ENCODE measurements around the gene CASK.

Gene CASK

DNA sequence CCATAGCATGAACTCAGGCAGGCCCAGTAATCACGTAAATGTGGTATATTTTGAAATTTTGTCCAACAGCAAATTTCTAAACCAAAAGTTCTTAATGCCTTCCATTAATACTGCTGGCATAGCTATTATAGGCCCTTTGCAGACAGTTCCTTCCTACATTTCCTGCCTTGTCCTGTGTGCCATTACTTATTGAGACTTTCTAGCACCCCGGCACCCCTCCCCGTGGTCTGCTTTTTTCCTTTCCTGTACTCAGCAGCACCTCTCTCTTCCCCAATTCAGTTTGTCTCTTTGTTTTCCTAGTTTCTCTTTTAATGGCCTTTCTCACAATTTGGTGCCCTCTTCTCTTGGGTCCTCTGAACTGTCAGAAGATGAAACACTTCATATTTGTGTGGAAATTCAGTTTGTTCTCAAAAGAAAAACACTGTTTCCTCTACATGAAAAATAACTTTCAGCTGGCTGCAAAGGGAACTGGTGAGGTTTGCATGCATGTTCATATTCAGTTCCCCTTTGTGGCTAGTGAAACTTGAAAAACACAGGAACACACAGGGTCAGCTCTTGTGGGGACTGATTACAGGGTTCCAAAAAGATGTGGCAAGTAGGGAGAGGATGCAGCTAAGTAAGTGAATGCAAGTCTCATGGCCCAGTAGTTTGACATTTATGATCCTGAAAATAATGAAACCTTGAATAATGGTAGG, 217.5 kb downstream of the CASK start:
- Histone ChIP-seq H3K9ac (ENCODE audit: low read length) (peak overlapping the region; percentile 31; the same call in 1 of the 2 replicates), H3K27me3 (ENCODE audit: insufficient read depth, low read length) (no peaks in the 10 kb centered on the region), H2AFZ (ENCODE audit: low read length) (no peak overlapping the region), H4K20me1 (ENCODE audit: insufficient read depth, low read length) (no peaks in the 10 kb centered on the region), H3K4me3 (ENCODE audit: low read depth, low read length, poor library complexity, severe bottlenecking) (peak overlapping the region; percentile 21), H3K9me2 (ENCODE audit: low read depth, low read length) (no peaks in the 10 kb centered on the region), H3K79me2 (ENCODE audit: insufficient read depth, low read length) (no peaks in the 10 kb centered on the region), H3K4me2 (ENCODE audit: low read length) (peak overlapping the region; percentile 52; the same call in 1 of the 2 replicates), H3K4me1 (ENCODE audit: insufficient read depth, low read length, severe bottlenecking) (peaks cover 51% of the 10 kb centered on the region), H3K36me3 (ENCODE audit: insufficient read depth, low read length) (no peaks in the 10 kb centered on the region), H3F3A (ENCODE audit: insufficient read depth, low read length) (no peaks in the 10 kb centered on the region), H3K9me3 (ENCODE audit: low read length) (no peaks in the 10 kb centered on the region), H3K27ac (ENCODE audit: low read depth, low read length, poor library complexity, severe bottlenecking) (peak overlapping the region; percentile 93)
- TF ChIP-seq, protein P1, sequence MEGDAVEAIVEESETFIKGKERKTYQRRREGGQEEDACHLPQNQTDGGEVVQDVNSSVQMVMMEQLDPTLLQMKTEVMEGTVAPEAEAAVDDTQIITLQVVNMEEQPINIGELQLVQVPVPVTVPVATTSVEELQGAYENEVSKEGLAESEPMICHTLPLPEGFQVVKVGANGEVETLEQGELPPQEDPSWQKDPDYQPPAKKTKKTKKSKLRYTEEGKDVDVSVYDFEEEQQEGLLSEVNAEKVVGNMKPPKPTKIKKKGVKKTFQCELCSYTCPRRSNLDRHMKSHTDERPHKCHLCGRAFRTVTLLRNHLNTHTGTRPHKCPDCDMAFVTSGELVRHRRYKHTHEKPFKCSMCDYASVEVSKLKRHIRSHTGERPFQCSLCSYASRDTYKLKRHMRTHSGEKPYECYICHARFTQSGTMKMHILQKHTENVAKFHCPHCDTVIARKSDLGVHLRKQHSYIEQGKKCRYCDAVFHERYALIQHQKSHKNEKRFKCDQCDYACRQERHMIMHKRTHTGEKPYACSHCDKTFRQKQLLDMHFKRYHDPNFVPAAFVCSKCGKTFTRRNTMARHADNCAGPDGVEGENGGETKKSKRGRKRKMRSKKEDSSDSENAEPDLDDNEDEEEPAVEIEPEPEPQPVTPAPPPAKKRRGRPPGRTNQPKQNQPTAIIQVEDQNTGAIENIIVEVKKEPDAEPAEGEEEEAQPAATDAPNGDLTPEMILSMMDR (IDR thresholded peaks at IDR 0.05; ENCODE audit: low read length): no peak
- no peak for TF ChIP-seq EZH2 (IDR thresholded peaks at IDR 0.05; ENCODE audit: borderline replicate concordance, low read length)

DNA sequence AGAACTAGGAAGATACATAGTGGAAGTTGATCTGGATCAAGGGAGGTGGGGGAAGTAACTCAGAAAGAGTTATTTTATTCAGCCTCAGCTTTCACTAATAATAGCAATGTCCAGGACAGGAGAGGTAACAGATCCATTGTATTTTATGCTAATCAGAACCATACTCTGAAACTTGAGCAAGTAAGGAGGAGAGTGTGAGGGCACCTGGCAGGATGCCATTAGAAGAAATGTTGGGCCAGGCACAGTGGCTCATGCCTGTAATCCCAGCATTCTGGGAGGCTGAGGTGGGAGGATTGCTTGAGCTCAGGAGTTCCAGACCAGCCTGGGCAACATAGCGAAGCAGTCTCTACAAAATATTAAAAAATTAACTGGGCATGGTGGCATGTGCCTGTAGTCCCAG, 218.3 kb downstream of the CASK start:
- Histone ChIP-seq H3K9me2 (ENCODE audit: low read depth, low read length) (no peaks in the 10 kb centered on the region), H3K27ac (ENCODE audit: low read depth, low read length, poor library complexity, severe bottlenecking) (peak overlapping the region; percentile 93), H3K4me3 (ENCODE audit: low read depth, low read length, poor library complexity, severe bottlenecking) (no peak overlapping the region), H3K9ac (ENCODE audit: low read length) (no peak overlapping the region; the same call in 1 of the 2 replicates), H3K4me2 (ENCODE audit: low read length) (peak overlapping the region; percentile 52; the same call in 1 of the 2 replicates), H3K27me3 (ENCODE audit: insufficient read depth, low read length) (no peaks in the 10 kb centered on the region), H3F3A (ENCODE audit: insufficient read depth, low read length) (no peaks in the 10 kb centered on the region), H3K79me2 (ENCODE audit: insufficient read depth, low read length) (no peaks in the 10 kb centered on the region), H2AFZ (ENCODE audit: low read length) (no peak overlapping the region), H3K36me3 (ENCODE audit: insufficient read depth, low read length) (no peaks in the 10 kb centered on the region), H3K9me3 (ENCODE audit: low read length) (no peaks in the 10 kb centered on the region), H4K20me1 (ENCODE audit: insufficient read depth, low read length) (no peaks in the 10 kb centered on the region), H3K4me1 (ENCODE audit: insufficient read depth, low read length, severe bottlenecking) (peaks cover 53% of the 10 kb centered on the region)
- TF ChIP-seq, protein P1 (IDR thresholded peaks at IDR 0.05; ENCODE audit: low read length): no peak
- TF ChIP-seq EZH2 (IDR thresholded peaks at IDR 0.05; ENCODE audit: borderline replicate concordance, low read length): no peak

DNA sequence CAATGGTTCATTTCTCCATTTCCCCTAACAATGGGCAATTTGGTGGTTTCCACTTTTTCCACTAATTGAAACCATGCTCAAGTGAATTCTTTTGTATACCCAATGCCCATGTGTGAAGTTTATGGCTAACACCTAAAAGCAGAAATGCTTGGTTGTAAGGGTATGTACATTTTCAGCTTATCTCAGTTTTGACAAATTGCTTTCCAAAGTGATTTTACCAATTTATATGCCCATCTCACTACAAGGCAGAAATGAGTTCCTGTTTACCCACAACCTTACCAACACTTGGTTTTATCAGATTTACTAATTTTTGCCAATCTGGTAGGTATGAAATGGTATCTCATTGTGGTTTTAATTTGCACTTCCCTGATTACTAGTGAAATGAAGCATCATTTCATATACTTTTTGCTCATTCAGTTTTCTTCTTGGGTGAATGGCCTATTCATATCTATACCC, 219.8 kb downstream of the CASK start:
- no peak overlapping the region for H3K27ac ChIP-seq (ENCODE audit: low read depth, low read length, poor library complexity, severe bottlenecking)
- no peak overlapping the region for H3K4me2 ChIP-seq (ENCODE audit: low read length)
- H3K9me2 ChIP-seq (ENCODE audit: low read depth, low read length): no peaks in the 10 kb centered on the region
- no peak overlapping the region for H3K4me3 ChIP-seq (ENCODE audit: low read depth, low read length, poor library complexity, severe bottlenecking)
- H3K9ac ChIP-seq (ENCODE audit: low read length): no peak overlapping the region
- H4K20me1 ChIP-seq (ENCODE audit: insufficient read depth, low read length): no peaks in the 10 kb centered on the region
- H3K9me3 ChIP-seq (ENCODE audit: low read length): no peaks in the 10 kb centered on the region
- TF ChIP-seq, protein P1 (IDR thresholded peaks at IDR 0.05; ENCODE audit: low read length): no peak
- TF ChIP-seq EZH2 (IDR thresholded peaks at IDR 0.05; ENCODE audit: borderline replicate concordance, low read length): no peak
- no peaks in the 10 kb centered on the region for H3K27me3 ChIP-seq (ENCODE audit: insufficient read depth, low read length)
- H3K79me2 ChIP-seq (ENCODE audit: insufficient read depth, low read length): no peaks in the 10 kb centered on the region
- H2AFZ ChIP-seq (ENCODE audit: low read length): no peak overlapping the region
- no peaks in the 10 kb centered on the region for H3K36me3 ChIP-seq (ENCODE audit: insufficient read depth, low read length)
- H3K4me1 ChIP-seq (ENCODE audit: insufficient read depth, low read length, severe bottlenecking): peaks cover 49% of the 10 kb centered on the region
- H3F3A ChIP-seq (ENCODE audit: insufficient read depth, low read length): no peaks in the 10 kb centered on the region

Data from OCI-LY1 (cell line).